SK-N-DZ (cell line): ENCODE measurements around the gene GALP. TPM values are rescaled to one million over a fixed set of nuclear protein-coding genes. Genes with fewer than 3 reads are reported as not detected.
"Not testable (repeated sequence)": the region's sequence is repeated elsewhere in the genome, so short reads cannot be mapped to it uniquely, and the experiment has no call there.

Source experiments
- DNase-seq: peaks from one replicate; pipeline ENCODE4 v3.0.0-alpha.2; 2015; ENCODE audit warnings: low spot score
- polyA plus RNA-seq, 2 experiments: library from polyadenylated mRNA; depleted of rRNA; stranded (reverse); fragments of >200 nt; gene quantifications; 2 replicates each; pipeline ENCODE4 v1.2.3, GENCODE V29; 2014

Gene GALP
- polyA plus RNA-seq (2014; cell fraction: cytosol; rRNA removed) = not detected in 2 replicates
- polyA plus RNA-seq (2014; cell fraction: nucleus; rRNA removed) = not detected in 2 replicates

DNA sequence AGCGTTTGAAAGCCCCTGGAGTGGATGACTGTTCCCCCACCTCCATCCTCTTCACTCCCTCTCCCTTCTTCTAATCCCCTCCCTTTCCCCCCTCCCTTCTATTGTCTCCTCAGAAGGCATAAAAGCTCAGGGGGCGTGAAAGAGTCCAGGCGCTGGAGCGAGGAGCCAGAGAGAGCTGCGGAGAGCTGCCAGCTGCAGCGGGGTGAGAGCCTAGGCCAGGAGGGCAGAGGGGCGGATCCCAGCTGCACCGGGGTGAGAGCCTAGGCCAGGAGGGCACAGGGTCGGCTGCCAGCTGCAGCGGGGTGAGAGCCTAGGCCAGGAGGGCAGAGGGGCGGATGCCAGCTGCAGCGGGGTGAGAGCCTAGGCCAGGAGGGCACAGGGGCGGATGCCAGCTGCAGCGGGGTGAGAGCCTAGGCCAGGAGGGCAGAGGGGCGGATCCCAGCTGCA is at the start of gene GALP:
TSS of gene GALP (plus strand) at position 148 of the 447 bp plus-strand sequence. CDS start 1,101 bp downstream, outside the sequence.
- not testable (repeated sequence) for DNase-seq

DNA sequence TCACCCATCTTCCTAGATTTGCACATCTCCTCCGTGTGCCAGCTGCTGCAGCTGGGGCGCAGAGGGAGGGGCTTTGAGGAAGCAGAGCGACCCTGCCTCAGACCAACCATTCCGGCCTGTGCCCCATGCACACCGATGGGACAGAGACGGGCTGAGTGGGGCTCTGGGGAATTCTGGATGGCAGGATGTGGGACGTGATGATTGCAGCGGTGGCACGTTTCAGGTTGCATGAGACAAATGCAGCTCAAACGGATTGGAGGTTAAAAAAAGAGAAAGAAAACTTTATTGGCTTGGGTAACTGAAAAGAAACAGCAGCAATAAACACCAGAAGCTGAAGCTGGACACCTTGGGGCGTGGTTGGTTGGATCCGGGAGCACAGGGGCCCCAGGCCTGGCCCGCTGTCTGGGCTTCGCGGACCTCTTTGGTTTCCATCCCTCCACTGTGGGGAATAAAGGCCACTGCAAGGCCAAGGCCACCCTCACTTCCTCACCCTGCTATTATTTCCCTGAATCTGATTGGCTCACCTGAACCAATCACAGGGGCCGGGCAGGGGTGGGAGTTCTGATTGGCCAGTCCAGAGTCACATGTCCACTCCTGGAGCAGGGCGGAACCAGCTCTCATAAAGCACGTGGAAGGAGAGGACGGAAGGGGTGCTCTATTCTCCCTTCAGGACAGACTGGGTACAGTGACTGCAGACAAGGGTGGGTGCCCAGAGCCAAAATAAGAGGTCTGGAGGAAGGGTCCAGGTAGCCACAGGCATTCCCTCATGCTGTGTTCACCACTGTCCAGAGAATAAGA is 48.6 kb upstream of the GALP start:
- DNase-seq = no peak

DNA sequence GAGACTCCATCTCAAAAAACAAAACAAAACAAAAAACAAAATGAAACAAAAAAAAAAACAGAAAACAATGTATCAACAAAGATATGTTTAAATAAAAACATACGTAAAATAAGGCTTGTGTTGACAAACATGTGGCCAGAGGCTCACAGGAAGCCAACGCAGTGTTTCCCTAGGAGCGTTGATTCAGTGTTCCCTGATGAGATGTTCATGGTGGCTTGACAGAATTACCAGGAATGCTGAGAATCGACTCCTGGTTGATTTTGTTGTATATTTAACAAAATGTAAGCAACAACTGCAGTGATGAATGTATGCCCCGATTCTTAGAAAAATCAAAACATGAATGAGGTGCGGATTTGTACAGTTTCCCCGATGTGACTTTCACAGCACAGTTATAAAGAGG is 45.8 kb upstream of the GALP start:
- DNase-seq = no peak

DNA sequence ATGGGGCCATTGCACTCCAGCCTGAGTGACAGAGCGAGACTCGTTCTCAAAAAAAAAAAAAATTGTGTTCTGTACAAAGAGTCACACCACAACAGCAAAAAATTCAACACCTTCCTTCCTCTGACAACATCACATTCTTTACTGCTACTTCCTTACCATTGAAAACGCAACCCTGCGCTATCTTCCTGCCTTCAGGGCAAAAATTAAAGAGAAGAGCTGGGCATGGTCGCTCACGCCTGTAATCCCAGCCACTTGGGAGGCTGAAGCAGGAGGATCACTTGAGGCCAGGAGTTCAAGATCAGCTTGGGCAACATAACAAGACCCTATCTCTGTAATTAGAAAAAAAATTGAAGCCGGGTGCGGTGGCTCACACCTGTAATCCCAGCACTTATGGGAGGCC is 44.2 kb upstream of the GALP start:
- no peak for DNase-seq

DNA sequence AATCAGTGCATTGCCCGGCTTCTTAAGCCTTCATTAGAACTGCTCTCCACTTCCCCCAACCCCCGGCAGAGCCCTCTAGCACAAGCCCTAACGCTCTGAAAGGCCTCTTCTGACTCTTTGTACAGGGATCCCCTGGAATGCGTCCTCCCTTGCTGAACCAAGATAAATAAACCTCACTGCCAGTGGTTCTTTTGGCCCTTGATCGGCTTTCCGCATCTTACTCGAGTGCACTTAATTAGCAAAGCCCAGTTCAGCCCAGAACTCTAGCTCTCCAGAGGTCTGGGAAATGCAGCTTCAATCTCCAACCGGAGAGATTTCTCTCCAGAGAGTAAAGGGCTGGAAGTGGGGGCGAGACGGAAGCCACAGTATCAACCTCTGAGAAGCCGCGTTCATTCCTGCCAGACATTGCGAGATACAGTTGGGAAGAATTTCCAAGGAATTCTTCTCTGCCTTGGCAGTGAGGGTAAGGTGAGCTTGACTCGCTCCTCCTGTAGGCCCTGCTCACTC is 43.4 kb upstream of the GALP start:
- DNase-seq = no peak

DNA sequence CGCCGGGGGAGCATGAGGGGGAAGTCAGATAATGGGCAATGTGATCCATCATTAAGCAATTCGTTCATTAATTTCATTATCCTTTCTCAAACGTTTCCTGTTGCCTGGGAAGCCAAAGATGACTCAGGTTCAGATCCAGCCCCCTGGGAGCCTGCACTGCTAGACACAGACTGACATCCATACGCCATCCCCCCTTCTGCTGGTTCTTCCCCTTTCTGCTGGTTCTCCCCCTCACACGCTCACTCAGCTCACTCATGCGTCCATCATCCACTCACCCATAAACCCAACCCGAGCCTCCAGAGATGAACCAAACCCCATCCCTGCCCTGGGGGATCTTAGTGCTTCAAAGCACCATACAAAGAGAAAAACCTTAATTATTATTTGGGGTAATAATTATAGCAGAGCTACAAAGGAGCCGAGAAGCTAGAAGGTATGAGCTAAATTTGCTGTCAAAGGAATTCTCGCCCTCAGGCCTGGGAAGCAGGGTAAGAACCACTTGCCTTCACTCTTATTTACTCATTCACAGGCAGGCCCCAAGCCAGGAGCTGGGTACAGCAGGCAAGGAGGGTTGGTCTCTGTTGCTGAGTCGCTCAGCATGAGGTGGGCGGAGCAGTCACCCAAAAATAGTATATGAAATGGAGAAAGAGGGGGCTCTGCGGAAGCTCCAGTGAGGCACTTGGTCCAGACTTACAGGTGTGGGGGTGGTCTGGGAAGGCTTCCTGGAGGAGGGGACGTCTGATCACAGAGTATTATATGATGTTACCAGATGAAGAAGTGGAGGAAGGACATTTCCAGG is 41.8 kb upstream of the GALP start:
- DNase-seq = no peak

DNA sequence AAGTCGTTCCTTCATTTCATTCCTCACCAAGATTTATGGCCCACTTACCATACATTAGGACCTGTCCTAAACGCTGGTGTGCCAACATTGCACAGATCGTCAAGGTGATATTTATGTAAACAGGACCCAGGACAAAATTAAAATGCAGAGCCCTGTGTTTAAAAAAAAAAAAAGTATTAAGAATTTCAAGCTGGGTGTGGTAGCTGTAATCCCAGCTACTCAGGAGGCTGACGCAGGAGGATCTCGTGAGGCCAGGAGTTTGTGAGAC is 41.2 kb upstream of the GALP start:
- DNase-seq = no peak

DNA sequence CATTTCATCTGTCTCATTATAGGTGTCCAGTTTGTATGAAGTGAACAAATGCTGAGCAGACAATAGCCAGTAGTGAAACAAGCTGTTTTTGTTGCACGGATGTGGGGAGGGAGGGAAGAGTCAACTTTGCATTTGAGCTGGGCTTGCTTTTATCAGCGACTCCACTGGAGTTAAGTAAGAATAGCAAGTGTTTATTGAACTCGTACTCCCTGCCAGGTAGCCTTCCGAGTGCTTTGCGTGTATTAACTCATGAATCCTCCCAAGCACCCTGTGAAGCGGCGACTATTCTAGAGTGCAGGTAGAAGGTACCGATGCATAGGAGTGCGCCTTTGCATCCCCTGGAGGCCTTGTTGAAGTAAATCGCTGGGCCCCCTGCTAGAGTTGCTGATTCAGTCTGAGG is 39.4 kb upstream of the GALP start:
- DNase-seq = no peak

DNA sequence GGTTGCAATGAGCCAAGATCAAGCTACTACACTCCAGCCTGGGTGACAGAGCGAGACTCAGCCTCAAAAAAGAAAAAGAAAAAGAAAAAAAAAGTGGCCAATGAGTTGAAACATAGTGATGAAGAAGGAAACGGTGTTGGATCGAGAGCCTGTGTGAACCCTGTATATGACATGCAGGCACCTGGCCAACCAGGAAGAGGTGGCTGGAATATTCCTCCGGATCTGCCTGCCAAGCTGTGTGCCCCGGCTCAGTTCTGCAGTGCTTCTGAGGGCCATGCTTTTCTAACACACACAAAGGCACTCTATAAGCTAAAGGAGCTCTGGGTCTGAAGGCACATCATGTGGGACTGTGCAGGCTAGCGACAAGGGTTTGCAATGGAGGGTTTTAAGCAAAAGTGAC is 38.4 kb upstream of the GALP start:
- DNase-seq = no peak

DNA sequence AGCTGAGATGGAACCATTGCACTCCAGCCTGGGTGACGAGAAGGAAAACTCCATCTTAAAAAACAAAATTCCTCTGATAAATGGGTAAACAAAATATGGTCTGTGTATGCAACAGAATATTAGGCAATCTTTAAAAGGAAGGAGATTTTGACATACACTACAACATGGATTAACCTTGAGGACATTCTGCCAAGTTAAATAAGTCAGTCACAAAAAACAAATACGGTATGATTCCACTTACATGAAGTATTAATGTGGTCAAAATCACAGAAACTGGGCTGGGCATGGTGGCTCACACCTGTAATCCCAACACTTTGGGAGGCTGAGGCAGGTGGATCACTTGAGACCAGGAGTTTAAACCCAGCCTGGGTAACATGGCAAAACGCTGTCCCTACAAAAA is 37.7 kb upstream of the GALP start:
- DNase-seq = no peak

DNA sequence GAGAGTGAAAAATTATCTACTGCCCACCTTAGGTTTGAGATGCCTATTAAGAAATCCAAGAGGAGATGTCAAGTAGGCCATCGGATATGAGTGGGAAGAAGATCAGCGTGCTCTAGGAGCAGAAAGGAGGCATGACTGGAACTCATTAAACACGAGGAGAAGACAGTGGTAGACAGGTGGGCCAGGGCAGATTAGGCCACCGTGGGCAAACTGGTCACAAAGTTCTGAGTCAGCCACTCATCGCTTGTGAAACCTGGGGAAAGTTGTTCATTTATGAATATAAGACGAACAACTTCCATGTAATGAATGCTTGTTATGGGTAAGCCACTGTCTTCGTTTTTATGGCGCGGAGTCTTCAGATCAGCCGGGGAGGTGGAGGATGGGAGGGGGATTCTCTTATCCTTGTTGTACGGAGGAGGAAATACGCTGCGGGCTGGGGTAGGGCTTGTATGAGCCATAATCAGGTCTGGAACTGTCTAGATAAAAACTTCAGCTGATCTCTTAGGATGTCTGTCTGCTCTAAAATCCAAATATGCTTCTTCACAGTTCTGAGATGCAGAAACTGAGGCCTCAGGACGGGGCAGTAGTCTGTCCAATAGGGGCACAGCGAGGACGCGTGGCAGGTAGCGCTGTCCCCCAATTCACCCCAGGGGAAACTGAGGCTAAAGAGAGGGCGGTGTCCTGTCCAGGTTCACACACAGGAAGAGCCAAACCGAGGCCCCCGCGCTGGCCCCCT is 35.8 kb upstream of the GALP start:
- DNase-seq = no peak

DNA sequence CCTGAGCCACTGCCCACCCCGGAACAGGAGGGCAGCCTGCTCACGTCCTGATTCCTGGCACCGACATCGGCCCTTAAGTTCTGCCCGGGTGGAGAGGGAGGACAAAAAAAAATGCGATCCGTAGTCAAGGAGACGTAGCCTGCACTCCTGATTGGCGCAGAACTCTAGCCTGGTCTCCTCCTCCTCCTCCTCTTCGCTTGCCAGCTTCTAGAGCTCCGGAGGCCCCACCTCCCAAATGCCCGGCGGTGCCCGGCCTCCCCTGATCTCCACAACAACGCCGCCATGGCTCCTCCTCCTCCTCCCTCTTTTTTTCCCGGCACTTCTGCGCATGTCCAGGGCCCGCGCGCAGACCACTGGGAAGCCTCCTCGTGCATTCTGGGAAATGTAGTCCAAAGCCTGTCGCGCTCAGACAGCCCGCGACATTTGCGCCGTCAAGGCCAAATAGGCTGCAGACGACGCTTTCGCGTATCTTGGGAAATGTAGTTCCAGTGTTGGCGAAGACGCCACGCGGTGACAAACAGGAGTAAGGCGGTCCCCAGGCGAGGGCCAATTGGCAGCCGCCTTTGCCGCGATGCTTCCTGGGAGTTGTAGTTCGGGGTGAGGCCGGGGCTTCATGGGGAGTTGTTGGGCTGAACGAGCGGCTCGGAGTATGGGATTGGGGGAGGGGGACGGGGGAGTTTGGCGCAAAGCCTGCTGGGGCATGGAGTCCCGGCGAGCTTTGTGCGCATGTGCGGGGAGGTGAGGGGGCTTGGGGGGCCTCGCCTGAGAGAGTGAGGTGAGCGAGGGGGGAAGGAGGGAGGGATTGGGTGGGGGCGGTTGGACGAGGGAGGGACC is 35.0 kb upstream of the GALP start, which contains the start of gene ZNF444:
TSS of gene ZNF444 (plus strand) at position 705 of the 834 bp plus-strand sequence. CDS start 5,625 bp downstream, outside the sequence.
- peak; percentile 96 for DNase-seq

DNA sequence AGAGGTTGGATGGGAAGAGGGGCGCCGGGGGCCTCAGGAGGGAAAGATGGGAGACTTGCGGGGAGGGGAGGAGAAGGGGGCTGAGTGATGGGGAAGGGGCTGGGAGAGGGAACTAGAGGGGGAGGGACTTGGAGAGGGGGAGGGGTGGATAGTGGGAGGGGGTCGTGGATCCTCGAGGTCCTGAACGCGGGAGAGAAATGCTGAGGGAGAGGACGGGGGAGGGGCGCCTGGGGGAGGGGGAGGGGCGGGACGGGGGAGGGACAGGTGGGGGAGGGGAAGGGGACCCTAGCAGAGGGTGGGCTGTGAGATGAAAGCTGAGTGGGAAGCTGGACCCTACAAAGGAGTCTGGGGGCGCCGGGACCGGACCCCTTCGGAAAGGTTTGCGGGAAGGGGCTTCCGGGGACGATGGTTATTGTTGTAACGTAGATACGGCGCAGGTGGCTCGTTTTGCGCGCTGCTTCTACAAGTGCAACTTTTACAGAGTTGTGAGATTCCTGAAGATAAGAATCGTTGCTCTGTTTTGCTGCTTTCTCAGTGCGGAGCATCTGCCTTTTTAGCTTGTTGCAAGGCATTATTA is 34.3 kb upstream of the GALP start:
- DNase-seq = no peak

DNA sequence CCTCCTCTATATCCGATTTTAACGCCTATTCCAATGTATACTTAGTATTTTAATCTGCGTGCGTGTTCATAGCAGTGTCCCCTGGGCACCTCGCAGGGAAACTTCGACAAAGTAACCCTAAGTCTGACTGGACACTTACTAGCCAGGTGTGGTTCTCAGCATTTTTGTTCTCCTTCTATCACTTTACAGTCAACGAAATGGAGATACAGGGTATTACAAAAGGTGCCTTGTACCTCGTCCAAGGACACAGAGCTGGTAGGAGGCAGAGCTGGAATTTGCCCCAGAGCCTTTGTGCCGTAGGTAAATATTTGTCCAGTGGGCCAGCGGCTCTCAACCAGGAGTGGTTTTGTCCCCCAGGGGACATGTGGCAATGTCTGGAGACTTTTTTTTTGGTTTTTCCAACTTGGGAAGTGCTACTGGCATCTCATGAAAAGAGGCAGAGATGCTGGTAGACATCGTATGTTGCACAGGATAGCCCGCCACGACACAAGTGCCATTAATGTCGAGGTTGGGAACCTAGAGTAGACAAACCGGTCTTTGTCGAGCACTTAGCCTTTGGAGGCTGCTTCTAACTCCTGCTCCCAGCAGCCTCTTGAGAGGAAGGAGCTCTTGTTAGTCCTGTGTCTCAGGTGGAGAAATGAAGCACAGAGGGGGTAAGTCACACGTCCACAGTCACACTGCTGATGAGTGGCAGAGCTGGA is 33.6 kb upstream of the GALP start:
- DNase-seq = no peak

DNA sequence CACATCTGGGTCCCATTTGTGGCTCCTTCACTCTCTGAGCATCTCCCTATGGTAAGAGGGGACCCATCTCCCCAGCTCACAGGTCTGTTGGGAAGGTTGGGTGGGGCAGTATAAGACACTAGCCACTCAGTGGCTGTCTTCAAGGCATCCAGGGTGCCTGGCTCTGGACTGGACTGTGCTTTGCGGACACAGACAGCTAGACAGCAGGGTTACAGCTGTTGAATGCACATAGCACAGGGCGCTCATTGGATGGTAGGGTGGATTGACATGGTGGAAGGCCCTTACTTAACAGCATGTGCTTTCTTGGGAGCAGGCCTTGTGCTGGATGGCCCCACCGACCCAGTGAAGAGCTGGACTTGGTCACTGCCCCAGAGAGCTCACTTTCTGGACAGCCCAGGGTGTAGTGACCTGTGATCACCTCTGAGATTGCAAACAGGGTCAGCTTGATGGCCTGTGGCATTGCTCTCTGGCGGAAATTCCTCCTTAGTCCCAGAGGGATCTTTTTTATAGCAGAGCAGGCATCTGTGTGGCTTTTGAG is 32.8 kb upstream of the GALP start:
- no peak for DNase-seq

DNA sequence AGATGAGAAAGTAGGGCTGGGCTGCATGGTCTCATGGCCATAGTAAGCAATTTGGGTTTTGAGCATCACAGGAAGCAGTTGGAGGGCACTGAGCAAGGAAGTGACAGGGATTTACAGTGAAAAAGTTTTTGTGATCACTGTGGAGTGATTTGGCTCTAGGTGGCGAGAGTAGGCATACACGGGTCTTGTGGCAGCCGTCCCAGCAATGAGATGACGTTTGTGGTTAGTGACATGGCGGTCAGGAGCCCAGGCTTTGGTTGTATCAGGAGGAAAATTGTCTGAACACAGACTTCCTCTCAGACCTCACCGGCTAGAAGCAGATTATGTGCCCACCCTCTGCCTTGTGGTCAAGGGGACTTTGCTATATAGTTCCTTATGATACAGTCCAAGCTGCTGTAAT is 31.4 kb upstream of the GALP start:
- no peak for DNase-seq

DNA sequence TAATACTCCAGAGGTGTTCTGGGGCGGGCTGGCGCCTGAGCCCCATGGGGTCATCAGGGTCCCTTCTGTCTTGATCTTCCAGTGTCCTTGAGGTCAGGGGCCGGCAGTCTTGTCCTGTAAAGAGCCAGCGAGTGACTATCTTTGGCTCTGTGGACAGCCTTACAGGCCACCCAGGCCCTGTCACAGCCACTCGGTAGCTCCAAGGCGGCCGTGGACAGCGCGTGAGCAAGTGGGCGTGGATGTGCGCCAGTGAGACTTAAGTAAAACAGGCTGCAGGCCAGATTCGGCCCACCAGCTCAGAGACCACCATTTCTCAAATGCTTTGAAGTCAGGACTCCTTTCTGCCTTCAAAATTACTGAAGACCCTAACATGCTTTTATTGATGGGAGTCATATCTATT is 31.0 kb upstream of the GALP start:
- DNase-seq = no peak

DNA sequence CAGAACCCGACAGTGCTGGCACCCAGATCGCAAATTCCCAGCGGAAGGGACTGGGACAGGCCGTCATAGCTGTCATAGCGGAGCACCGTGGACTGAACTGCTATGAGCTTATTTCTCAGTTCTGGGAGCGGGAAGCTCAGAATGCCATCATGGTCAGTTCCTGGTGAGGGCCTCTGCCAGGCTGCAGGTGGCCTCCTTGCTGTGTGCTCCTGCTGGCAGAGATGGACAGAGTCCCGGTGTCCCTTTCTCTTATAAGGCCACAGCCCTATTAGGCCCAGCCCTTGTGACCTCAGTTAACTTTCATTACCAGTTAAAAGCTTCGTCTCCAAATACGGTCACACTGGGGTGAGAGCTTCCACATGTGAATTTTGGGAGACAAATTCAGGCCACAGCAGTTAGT is 30.1 kb upstream of the GALP start:
- DNase-seq = no peak

DNA sequence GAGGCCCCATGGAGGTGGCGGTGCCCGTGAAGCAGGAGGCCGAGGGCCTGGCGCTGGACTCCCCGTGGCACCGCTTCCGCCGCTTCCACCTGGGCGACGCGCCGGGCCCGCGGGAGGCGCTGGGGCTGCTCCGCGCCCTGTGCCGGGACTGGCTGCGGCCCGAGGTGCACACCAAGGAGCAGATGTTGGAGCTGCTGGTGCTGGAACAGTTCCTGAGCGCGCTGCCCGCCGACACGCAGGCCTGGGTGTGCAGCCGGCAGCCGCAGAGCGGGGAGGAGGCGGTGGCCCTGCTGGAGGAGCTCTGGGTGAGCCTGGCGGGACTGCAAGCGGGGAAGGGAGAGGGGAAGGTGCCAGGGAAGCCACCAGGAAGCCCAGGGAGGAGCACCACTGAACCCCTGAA is 28.9 kb upstream of the GALP start:
- DNase-seq = no peak

DNA sequence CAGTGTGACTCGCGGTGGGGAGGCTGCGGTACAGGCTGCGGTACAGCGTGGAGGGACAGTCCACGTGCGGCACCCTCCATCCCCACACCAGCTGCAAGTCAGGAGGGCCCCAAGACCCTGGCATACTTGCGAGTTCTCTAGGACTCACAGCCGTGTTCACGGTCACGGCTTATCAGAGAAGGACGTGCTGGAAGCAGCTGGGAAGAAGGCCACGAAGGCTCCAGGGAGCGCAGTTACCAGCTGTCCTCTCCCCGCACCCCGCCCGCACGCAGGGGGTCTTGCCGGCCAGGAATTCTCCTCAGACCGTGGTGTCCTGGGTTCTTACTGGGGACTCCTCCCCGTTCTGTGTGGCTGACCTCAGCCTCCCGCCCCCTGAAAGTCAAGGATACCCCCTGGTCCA is 28.5 kb upstream of the GALP start:
- no peak for DNase-seq
